ENCODE results near the gene MME.

GRCh38 chr3:155158346-155159037 lies 78.4 kb downstream of the MME start:
- no peak for TF ChIP-seq GATA2 (IDR thresholded peaks at IDR 0.05; ENCODE audit: low read depth, low read length)
- TF ChIP-seq GATA3 (IDR thresholded peaks at IDR 0.05; ENCODE audit: low read depth, low read length) = no peak

All from SH-SY5Y (cell line).